ENCODE measurements around the gene CDH4. TPM values are rescaled to one million over a fixed set of nuclear protein-coding genes. Genes with fewer than 3 reads are reported as not detected.

Gene CDH4
- total and polyA plus RNA-seq, 12 donors: 0.04 to 0.25 (median 0.08) TPM; not detected in 5

- WGBS, 2 donors: 58 to 63% methylated on average over 7 of the region's 7 CpGs
Measured at GRCh38 chr20:61604549-61604948, 352.5 kb downstream of the CDH4 start.

GRCh38 chr20:61605283-61605682 lies 353.2 kb downstream of the CDH4 start:
- intact Hi-C loops (cut with DNase I): no loop called here
- DNase-seq (no peak), ATAC-seq (no peak)
- H3K27me3 ChIP-seq: peaks cover 0 to 10% (median 0%) of the 10 kb centered on the region in 7 donors
- no peaks in the 10 kb centered on the region for H3K36me3 ChIP-seq
- no peak overlapping the region for H3K4me3 ChIP-seq
- H3K4me1 ChIP-seq: no peaks in the 10 kb centered on the region
- peaks cover 0 to 20% (median 0%) of the 10 kb centered on the region in 11 donors for H3K9me3 ChIP-seq
- TF ChIP-seq CTCF (IDR thresholded peaks at IDR 0.05): no peak
- H3K27ac ChIP-seq: no peak overlapping the region

More at GRCh38 chr20:61604549-61604948, 352.5 kb downstream of the CDH4 start:
- Histone ChIP-seq H3K4me3 (no peak overlapping the region), H3K27ac (no peak overlapping the region), H3K9me3 (peaks cover 0 to 18% (median 0%) of the 10 kb centered on the region in 11 donors), H3K27me3 (peaks cover 0 to 17% (median 0%) of the 10 kb centered on the region in 7 donors), H3K4me1 (no peaks in the 10 kb centered on the region), H3K36me3 (no peaks in the 10 kb centered on the region)
- no peak for TF ChIP-seq CTCF (IDR thresholded peaks at IDR 0.05)
- intact Hi-C loops (cut with DNase I): no loop called here
- DNase-seq: no peak
- ATAC-seq: no peak

- H3K4me3 ChIP-seq: no peak overlapping the region
- intact Hi-C loops (cut with DNase I): no loop called here
- no peak overlapping the region for H3K27ac ChIP-seq
- H3K4me1 ChIP-seq: no peaks in the 10 kb centered on the region
- ATAC-seq (no peak), DNase-seq (no peak)
- TF ChIP-seq CTCF (IDR thresholded peaks at IDR 0.05): no peak
- H3K9me3 ChIP-seq: peaks cover 0 to 22% (median 0%) of the 10 kb centered on the region in 11 donors
- no peaks in the 10 kb centered on the region for H3K36me3 ChIP-seq
- H3K27me3 ChIP-seq: peaks cover 0 to 10% (median 0%) of the 10 kb centered on the region in 7 donors
- WGBS, 2 donors: 82 to 88% methylated on average over 12 of the region's 12 CpGs
Measured at GRCh38 chr20:61605862-61606557, 353.9 kb downstream of the CDH4 start.

- 61 to 63% methylated on average over 21 of the region's 21 CpGs for WGBS, 2 donors
Measured at GRCh38 chr20:61608275-61609085, 356.4 kb downstream of the CDH4 start.

More at GRCh38 chr20:61608275-61609085, 356.4 kb downstream of the CDH4 start:
- no peak for TF ChIP-seq CTCF (IDR thresholded peaks at IDR 0.05)
- DNase-seq (no peak), ATAC-seq (no peak)
- H3K4me1 ChIP-seq: no peaks in the 10 kb centered on the region
- no peak overlapping the region for H3K4me3 ChIP-seq
- H3K27ac ChIP-seq: no peak overlapping the region
- H3K36me3 ChIP-seq: no peaks in the 10 kb centered on the region
- intact Hi-C loops (cut with DNase I): no loop called here
- H3K9me3 ChIP-seq: peaks cover 0 to 23% (median 0%) of the 10 kb centered on the region in 11 donors
- H3K27me3 ChIP-seq: peaks cover 0 to 17% (median 3%) of the 10 kb centered on the region in 7 donors

Data from heart right ventricle (tissue), 16 donors.